ENCODE results near the gene TMEM179. TPM values are rescaled to one million over a fixed set of nuclear protein-coding genes. Genes with fewer than 3 reads are reported as not detected.

The TMEM179 gene
- total RNA-seq, 1 experiment from 2014 or later, result 3.4 TPM

DNA sequence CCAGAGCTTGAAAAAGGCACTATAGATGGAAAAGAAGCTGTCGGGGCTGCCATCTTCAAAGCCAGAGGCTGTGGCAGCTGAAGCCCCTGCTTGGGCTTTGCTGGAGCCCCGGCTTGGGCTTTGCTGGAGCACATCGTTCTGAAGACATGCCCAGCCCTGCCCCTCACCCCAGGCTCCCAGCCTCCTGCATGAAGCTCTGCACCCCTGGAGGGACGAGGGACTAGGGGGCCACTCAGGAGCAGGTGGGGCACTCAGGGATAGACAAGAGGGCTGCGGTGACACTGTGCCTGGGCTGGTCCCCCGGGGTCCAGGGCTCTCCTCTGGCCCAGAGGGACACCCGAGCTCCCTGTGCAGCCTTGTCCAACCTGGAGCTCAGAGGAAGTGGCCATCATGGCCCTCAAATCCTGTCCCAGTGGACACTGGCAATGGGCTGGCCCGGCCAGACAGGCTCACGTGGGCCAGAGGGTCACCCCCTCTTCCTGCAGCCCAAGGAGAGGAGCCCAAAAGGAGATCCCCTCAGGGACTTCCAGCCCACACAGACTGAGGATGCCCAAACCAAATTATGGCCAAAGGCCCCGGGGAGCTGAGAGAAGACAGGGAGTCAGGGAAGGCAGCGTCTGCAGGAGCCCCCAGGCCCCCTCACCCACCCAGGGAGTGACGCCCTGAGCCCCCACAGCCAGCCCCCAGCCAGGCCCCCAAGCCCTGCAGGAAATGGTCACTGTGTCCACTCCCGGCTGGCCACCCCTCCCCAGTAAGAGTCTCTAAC, 48.1 kb downstream of the TMEM179 start:
- no peaks in the 10 kb centered on the region; the same call in 1 of the 2 replicates for H3K27me3 ChIP-seq (ENCODE audit: control insufficient read depth, insufficient read depth, low read length)
- no peak overlapping the region for H3K4me3 ChIP-seq (ENCODE audit: low read depth in 2 of 2, low read length in 2 of 2)
- H3K9me3 ChIP-seq (ENCODE audit: control insufficient read depth, insufficient read depth, low read depth, low read length), result no peaks in the 10 kb centered on the region
- H3K4me1 ChIP-seq (ENCODE audit: control insufficient read depth, insufficient read depth, low read length), result no peaks in the 10 kb centered on the region; the same call in 1 of the 2 replicates
- no peak for DNase-seq (ENCODE audit: low read depth, low spot score)
- H3K36me3 ChIP-seq (ENCODE audit: control insufficient read depth, insufficient read depth, low read length), result no peaks in the 10 kb centered on the region
- ChIA-PET CTCF (no interaction called here), POLR2A (no interaction called here)
- no peak for ATAC-seq
- no peak overlapping the region for H3K27ac ChIP-seq (ENCODE audit: low read length)
- no TSS peak for BruUV-seq (replicated peaks)
- in situ Hi-C loops (cut with HindIII; ENCODE audit: low pct_unique_long_range_greater_than_20kb, low sequenced_read_pairs), result no loop called here
- TF ChIP-seq SIN3A (IDR thresholded peaks at IDR 0.05; ENCODE audit: borderline replicate concordance, insufficient read depth, low read depth, low read length), result no peak
- intact Hi-C loops (cut with micrococcal nuclease; ENCODE audit: unreplicated experiment), result no loop called here

- ChIA-PET CTCF (no interaction called here), POLR2A (no interaction called here)
- H3K27ac ChIP-seq (ENCODE audit: low read length), result no peak overlapping the region
- no peaks in the 10 kb centered on the region; the same call in 1 of the 2 replicates for H3K27me3 ChIP-seq (ENCODE audit: control insufficient read depth, insufficient read depth, low read length)
- ATAC-seq (no peak), DNase-seq (ENCODE audit: low read depth, low spot score) (no peak)
- TF ChIP-seq, protein P1, sequence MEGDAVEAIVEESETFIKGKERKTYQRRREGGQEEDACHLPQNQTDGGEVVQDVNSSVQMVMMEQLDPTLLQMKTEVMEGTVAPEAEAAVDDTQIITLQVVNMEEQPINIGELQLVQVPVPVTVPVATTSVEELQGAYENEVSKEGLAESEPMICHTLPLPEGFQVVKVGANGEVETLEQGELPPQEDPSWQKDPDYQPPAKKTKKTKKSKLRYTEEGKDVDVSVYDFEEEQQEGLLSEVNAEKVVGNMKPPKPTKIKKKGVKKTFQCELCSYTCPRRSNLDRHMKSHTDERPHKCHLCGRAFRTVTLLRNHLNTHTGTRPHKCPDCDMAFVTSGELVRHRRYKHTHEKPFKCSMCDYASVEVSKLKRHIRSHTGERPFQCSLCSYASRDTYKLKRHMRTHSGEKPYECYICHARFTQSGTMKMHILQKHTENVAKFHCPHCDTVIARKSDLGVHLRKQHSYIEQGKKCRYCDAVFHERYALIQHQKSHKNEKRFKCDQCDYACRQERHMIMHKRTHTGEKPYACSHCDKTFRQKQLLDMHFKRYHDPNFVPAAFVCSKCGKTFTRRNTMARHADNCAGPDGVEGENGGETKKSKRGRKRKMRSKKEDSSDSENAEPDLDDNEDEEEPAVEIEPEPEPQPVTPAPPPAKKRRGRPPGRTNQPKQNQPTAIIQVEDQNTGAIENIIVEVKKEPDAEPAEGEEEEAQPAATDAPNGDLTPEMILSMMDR (IDR thresholded peaks at IDR 0.05), result no peak
- TF ChIP-seq TCF7L2 (IDR thresholded peaks at IDR 0.05; ENCODE audit: low read depth, low read length), result no peak
- no peak for TF ChIP-seq SIN3A (IDR thresholded peaks at IDR 0.05; ENCODE audit: borderline replicate concordance, insufficient read depth, low read depth, low read length)
- intact Hi-C loops (cut with micrococcal nuclease; ENCODE audit: unreplicated experiment) (no loop called here), in situ Hi-C loops (cut with HindIII; ENCODE audit: low pct_unique_long_range_greater_than_20kb, low sequenced_read_pairs) (no loop called here)
- H3K36me3 ChIP-seq (ENCODE audit: control insufficient read depth, insufficient read depth, low read length), result no peaks in the 10 kb centered on the region
- no peaks in the 10 kb centered on the region for H3K9me3 ChIP-seq (ENCODE audit: control insufficient read depth, insufficient read depth, low read depth, low read length)
- no peak overlapping the region for H3K4me3 ChIP-seq (ENCODE audit: low read depth in 2 of 2, low read length in 2 of 2)
- no peaks in the 10 kb centered on the region for H3K4me1 ChIP-seq (ENCODE audit: control insufficient read depth, insufficient read depth, low read length)
- BruUV-seq (replicated peaks), result no TSS peak
These were observed 48.9 kb downstream of the TMEM179 start for GRCh38 chr14:104555430-104556255.

- POLR2A ChIA-PET, result no interaction called here
- Histone ChIP-seq H3K27me3 (ENCODE audit: control insufficient read depth, insufficient read depth, low read length) (no peaks in the 10 kb centered on the region; the same call in 1 of the 2 replicates), H3K9me3 (ENCODE audit: control insufficient read depth, insufficient read depth, low read depth, low read length) (no peaks in the 10 kb centered on the region), H3K27ac (ENCODE audit: low read length) (no peak overlapping the region), H3K4me1 (ENCODE audit: control insufficient read depth, insufficient read depth, low read length) (no peaks in the 10 kb centered on the region), H3K4me3 (ENCODE audit: low read depth in 2 of 2, low read length in 2 of 2) (no peak overlapping the region), H3K36me3 (ENCODE audit: control insufficient read depth, insufficient read depth, low read length) (no peaks in the 10 kb centered on the region)
- intact Hi-C loops (cut with micrococcal nuclease; ENCODE audit: unreplicated experiment) (no loop called here), in situ Hi-C loops (cut with HindIII; ENCODE audit: low pct_unique_long_range_greater_than_20kb, low sequenced_read_pairs) (no loop called here)
- TF ChIP-seq SIN3A (IDR thresholded peaks at IDR 0.05; ENCODE audit: borderline replicate concordance, insufficient read depth, low read depth, low read length) (no peak), POLR2AphosphoS5 (IDR thresholded peaks at IDR 0.05; ENCODE audit: low read depth, low read length) (no peak), TCF7L2 (IDR thresholded peaks at IDR 0.05; ENCODE audit: low read depth, low read length) (no peak), REST (IDR thresholded peaks at IDR 0.05; ENCODE audit: insufficient read depth in 1 of 2, low read depth in 2 of 2, low read length in 1 of 2) (no peak)
- TF ChIP-seq, protein P1 (IDR thresholded peaks at IDR 0.05), result no peak
- no TSS peak for BruUV-seq (replicated peaks)
- ATAC-seq (no peak), DNase-seq (ENCODE audit: low read depth, low spot score) (no peak)
- CTCF ChIA-PET, result no interaction called here
These were observed 49.8 kb downstream of the TMEM179 start for GRCh38 chr14:104554608-104555429.
